SK-N-SH (cell line): ENCODE results near the gene CYTH3. TPM values are rescaled to one million over a fixed set of nuclear protein-coding genes. Genes with fewer than 3 reads are reported as not detected.

Source experiments
- CTCF ChIA-PET: fragments of 300-600, 350-600 bp; formaldehyde crosslinking; extraction: SDS; loops from one replicate; lab custom pipeline; 2021; lab: Yijun Ruan, JAX
- POLR2A ChIA-PET: fragments of 350-600 bp; sonication (Branson Sonifier 250); formaldehyde crosslinking; extraction: SDS; loops from one replicate; lab custom pipeline; 2020; ENCODE audit warnings: antibody characterized with exemption, inconsistent platforms; lab: Yijun Ruan, JAX
- DNase-seq: peaks from one replicate; pipeline ENCODE4 v3.0.0; 2012
- H2AFZ ChIP-seq: fragments of 200-600 bp; sonication (generic); 2 replicates; pipeline ENCODE4 v1.8.1; 2016; ENCODE audit warnings: antibody characterized with exemption, mild to moderate bottlenecking, low read depth
- H3F3A ChIP-seq: fragments of 200-600 bp; sonication (generic); replicated peaks from 2 replicates; pipeline ENCODE3; 2016; ENCODE audit warnings: antibody characterized with exemption, mild to moderate bottlenecking; ENCODE audit not compliant: insufficient read depth
- H3K27ac ChIP-seq, 2 experiments: fragments of 200-500 bp in 1 of 2; fragments of 200-600 bp in 1 of 2; sonication (Bioruptor generic) in 1 of 2; sonication (generic), shearing (Covaris generic) in 1 of 2; 2 replicates each; pipeline versions ENCODE4 v1.5.1 to v1.6.1; 2014 to 2016; ENCODE audit warnings: low read depth in 2 of 2, inconsistent platforms in 1 of 2, low read length in 1 of 2, mild to moderate bottlenecking in 1 of 2, mixed read lengths in 1 of 2
- H3K27me3 ChIP-seq: fragments of 200-600 bp; sonication (generic), shearing (Covaris generic); 2 replicates; pipeline ENCODE4 v1.6.1; 2016; ENCODE audit warnings: mixed run types; ENCODE audit not compliant: insufficient read depth
- H3K36me3 ChIP-seq, 2 experiments: fragments of 200-500 bp in 1 of 2; fragments of 200-600 bp in 1 of 2; sonication (Bioruptor generic) in 1 of 2; sonication (generic) in 1 of 2; replicated peaks in 1 of 2; 2 replicates each; pipeline versions ENCODE3 to v1.5.1; 2014 to 2016; ENCODE audit warnings: low read length in 1 of 2, mild to moderate bottlenecking in 1 of 2; ENCODE audit not compliant: insufficient read depth in 2 of 2, control insufficient read depth in 1 of 2
- H3K4me1 ChIP-seq, 2 experiments: fragments of 200-500 bp in 1 of 2; fragments of 200-600 bp in 1 of 2; sonication (Bioruptor generic) in 1 of 2; sonication (generic), shearing (Covaris generic) in 1 of 2; 2 replicates each; pipeline versions ENCODE4 v1.5.1 to v1.6.1; 2014 to 2016; ENCODE audit warnings: low read depth in 1 of 2, low read length in 1 of 2, mixed run types in 1 of 2; ENCODE audit not compliant: insufficient read depth in 2 of 2, control insufficient read depth in 1 of 2
- H3K4me2 ChIP-seq: fragments of 200-600 bp; sonication (generic), shearing (Covaris generic); 2 replicates; pipeline ENCODE4 v1.6.1; 2017; ENCODE audit warnings: mixed run types
- H3K4me3 ChIP-seq, 2 experiments: fragments of 200-500 bp in 1 of 2; fragments of 200-600 bp in 1 of 2; sonication (Bioruptor generic) in 1 of 2; sonication (generic), shearing (Covaris generic) in 1 of 2; 2 replicates each; pipeline versions ENCODE4 v1.5.1 to v1.8.1; 2014 to 2016; ENCODE audit warnings: low read depth in 2 of 2, inconsistent platforms in 1 of 2, low read length in 1 of 2, mild to moderate bottlenecking in 1 of 2, mixed read lengths in 1 of 2, moderate library complexity in 1 of 2
- H3K79me2 ChIP-seq: fragments of 200-600 bp; sonication (generic); 2 replicates; pipeline ENCODE4 v1.8.1; 2017; ENCODE audit warnings: mild to moderate bottlenecking; ENCODE audit not compliant: insufficient read depth
- H3K9ac ChIP-seq: fragments of 200-600 bp; sonication (generic); 2 replicates; pipeline ENCODE4 v1.6.1; 2017; ENCODE audit warnings: mixed run types
- H3K9me2 ChIP-seq: fragments of 200-600 bp; sonication (generic); 2 replicates; pipeline ENCODE4 v1.6.1; 2017; ENCODE audit warnings: mixed run types
- H3K9me3 ChIP-seq: fragments of 200-600 bp; sonication (generic); 2 replicates; pipeline ENCODE4 v1.6.1; 2017; ENCODE audit warnings: mixed run types, mild to moderate bottlenecking, moderate library complexity
- H4K20me1 ChIP-seq: fragments of 200-600 bp; sonication (generic); 2 replicates; pipeline ENCODE4 v1.6.1; 2017; ENCODE audit warnings: mild to moderate bottlenecking, mixed run types; ENCODE audit not compliant: insufficient read depth
- CTCF ChIP-seq: fragments of 200-600 bp; sonication (generic); IDR thresholded peaks from 2 replicates; pipeline ENCODE4 v1.6.1; 2017; ENCODE audit warnings: antibody characterized with exemption, mild to moderate bottlenecking, moderate library complexity
- EP300 ChIP-seq, 2 experiments: IDR thresholded peaks; 2 replicates each; pipeline versions ENCODE4 v1.4.0 to v1.6.1; 2012; ENCODE audit warnings: borderline replicate concordance in 1 of 2, low read depth in 1 of 2, low read length in 1 of 2
- FOSL2 ChIP-seq: IDR thresholded peaks from 2 replicates; pipeline ENCODE4 v1.4.0; 2012; ENCODE audit warnings: low read depth, mild to moderate bottlenecking, moderate library complexity, borderline replicate concordance
- GABPA ChIP-seq: IDR thresholded peaks from 2 replicates; pipeline ENCODE4 v1.4.0; 2012; ENCODE audit warnings: low read depth, mild to moderate bottlenecking
- GATA2 ChIP-seq: sonication (generic); formaldehyde crosslinking; IDR thresholded peaks from 2 replicates; pipeline ENCODE4 v1.5.0; 2020; ENCODE audit warnings: mild to moderate bottlenecking, missing genetic modification reagents
- JUND ChIP-seq: IDR thresholded peaks from 2 replicates; pipeline ENCODE4 v1.4.0; 2012
- MXI1 ChIP-seq: IDR thresholded peaks from 2 replicates; pipeline ENCODE4 v1.6.1; 2012; ENCODE audit warnings: mild to moderate bottlenecking, low read depth, low read length, improper control_type of control experiment
- POLR2AphosphoS5 ChIP-seq: IDR thresholded peaks from 2 replicates; pipeline ENCODE4 v1.6.1; 2012; ENCODE audit warnings: low read depth, low read length
- RAD21 ChIP-seq: IDR thresholded peaks from 2 replicates; pipeline ENCODE4 v1.6.1; 2012; ENCODE audit warnings: mild to moderate bottlenecking, low read length
- RXRA ChIP-seq: IDR thresholded peaks from 2 replicates; pipeline ENCODE4 v1.4.0; 2012; ENCODE audit warnings: low read depth, mild to moderate bottlenecking, borderline replicate concordance
- SMC3 ChIP-seq: IDR thresholded peaks from 2 replicates; pipeline ENCODE4 v1.6.1; 2012; ENCODE audit warnings: low read depth, low read length, improper control_type of control experiment
- TCF12 ChIP-seq: IDR thresholded peaks from 2 replicates; pipeline ENCODE4 v1.4.0; 2012
- TEAD4 ChIP-seq: IDR thresholded peaks from 2 replicates; pipeline ENCODE4 v1.4.0; 2012; ENCODE audit warnings: mild to moderate bottlenecking, borderline replicate concordance; ENCODE audit not compliant: insufficient read depth
- USF1 ChIP-seq: IDR thresholded peaks from 2 replicates; pipeline ENCODE4 v1.4.0; 2012; ENCODE audit warnings: low read depth, borderline replicate concordance
- WGBS: methylation state at CpG from one replicate; pipeline ENCODE4 v1.1.6; 2017; ENCODE audit warnings: low lambda C conversion rate; 5-methylcytosine and 5-hydroxymethylcytosine counted together
- polyA plus RNA-seq, 3 experiments: library from polyadenylated mRNA; depleted of rRNA; stranded (reverse); fragments of >200 nt; gene quantifications; 2 replicates each; pipeline ENCODE4 v1.2.3, GENCODE V29; 2012
- TF ChIP-seq, protein P1 (sequence below): IDR thresholded peaks from 2 replicates; pipeline ENCODE4; 2012

The CYTH3 gene
- polyA plus RNA-seq, 1 of the 3 experiments (the other 2 are of a cell fraction) = 55.1 TPM

- Histone ChIP-seq H3K9me3 (no peaks in the 10 kb centered on the region), H3K36me3 (peaks cover 0 to 4% of the 10 kb centered on the region in 2 experiments), H3K9ac (no peak overlapping the region), H3F3A (peaks cover 18% of the 10 kb centered on the region), H3K79me2 (peaks cover 97% of the 10 kb centered on the region), H3K27ac (peak overlapping the region in 1 of 2 experiments; percentile 30; a peak in 1 of 4 replicates), H3K9me2 (no peaks in the 10 kb centered on the region), H4K20me1 (peaks cover 9% of the 10 kb centered on the region), H3K27me3 (no peaks in the 10 kb centered on the region), H3K4me2 (no peak overlapping the region), H3K4me3 (no peak overlapping the region), H3K4me1 (peaks cover 0 to 24% of the 10 kb centered on the region in 2 experiments; a peak in 2 of 4 replicates), H2AFZ (no peak overlapping the region)
- 100% methylated on average over 5 of the region's 5 CpGs for WGBS
- CTCF ChIA-PET = interaction anchor here (1.4 kb wide), 1 partner anchor 25 kb away, joined by 4 read pairs; no protein-coding TSS in a partner anchor
- no peak for DNase-seq
- TF ChIP-seq GABPA (no peak), MXI1 (no peak), GATA2 (CRISPR knock-in tag) (no peak), TEAD4 (no peak), POLR2AphosphoS5 (no peak), RXRA (no peak), FOSL2 (no peak), USF1 (no peak), CTCF (no peak)
- POLR2A ChIA-PET = no interaction called here
Observed at GRCh38 chr7:6243168-6243567, 29.3 kb downstream of the CYTH3 start.

- H3K27ac ChIP-seq = peak overlapping the region in 1 of 2 experiments; percentile 30; a peak in 2 of 4 replicates
- CTCF ChIA-PET = interaction anchor here (1.2 to 1.4 kb wide), 2 partner anchors 13 to 26 kb away, joined by 3 to 4 read pairs; no protein-coding TSS in a partner anchor
Observed at GRCh38 chr7:6242561-6242960, 29.9 kb downstream of the CYTH3 start.

More at GRCh38 chr7:6242561-6242960, 29.9 kb downstream of the CYTH3 start:
- no peak overlapping the region for H3K4me3 ChIP-seq
- peaks cover 0 to 4% of the 10 kb centered on the region in 2 experiments for H3K36me3 ChIP-seq
- peaks cover 13% of the 10 kb centered on the region for H3F3A ChIP-seq
- no peak overlapping the region for H2AFZ ChIP-seq
- 86% methylated on average over 4 of the region's 5 CpGs for WGBS
- H3K4me1 ChIP-seq = peaks cover 0 to 19% of the 10 kb centered on the region in 2 experiments; a peak in 2 of 4 replicates
- no peaks in the 10 kb centered on the region for H3K9me3 ChIP-seq
- H3K79me2 ChIP-seq = peaks cover 97% of the 10 kb centered on the region
- H3K9ac ChIP-seq = no peak overlapping the region
- H3K9me2 ChIP-seq = no peaks in the 10 kb centered on the region
- no peak overlapping the region for H3K4me2 ChIP-seq
- POLR2A ChIA-PET = no interaction called here
- H3K27me3 ChIP-seq = no peaks in the 10 kb centered on the region
- peaks cover 13% of the 10 kb centered on the region for H4K20me1 ChIP-seq
- TF ChIP-seq SMC3 (no peak), FOSL2 (peak; percentile 60; the same call in 1 of the 2 replicates), TCF12 (peak; percentile 90), CTCF (no peak), JUND (0 out of 2 replicates have a peak, but pooled peaks have one; percentile 24), RAD21 (no peak), EP300 (IDR thresholded peaks at IDR 0.05; ENCODE audit: borderline replicate concordance in 1 of 2, low read depth in 1 of 2, low read length in 1 of 2) (no peak)
- TF ChIP-seq, protein P1, sequence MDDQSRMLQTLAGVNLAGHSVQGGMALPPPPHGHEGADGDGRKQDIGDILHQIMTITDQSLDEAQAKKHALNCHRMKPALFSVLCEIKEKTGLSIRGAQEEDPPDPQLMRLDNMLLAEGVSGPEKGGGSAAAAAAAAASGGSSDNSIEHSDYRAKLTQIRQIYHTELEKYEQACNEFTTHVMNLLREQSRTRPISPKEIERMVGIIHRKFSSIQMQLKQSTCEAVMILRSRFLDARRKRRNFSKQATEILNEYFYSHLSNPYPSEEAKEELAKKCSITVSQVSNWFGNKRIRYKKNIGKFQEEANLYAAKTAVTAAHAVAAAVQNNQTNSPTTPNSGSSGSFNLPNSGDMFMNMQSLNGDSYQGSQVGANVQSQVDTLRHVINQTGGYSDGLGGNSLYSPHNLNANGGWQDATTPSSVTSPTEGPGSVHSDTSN = peak; percentile 64
- DNase-seq = no peak
